CD4-positive, CD25-positive, alpha-beta regulatory T cell (primary cell): ENCODE data around the gene BICD2. TPM values are rescaled to one million over a fixed set of nuclear protein-coding genes. Genes with fewer than 3 reads are reported as not detected.
A peak's percentile ranks its signal among the peaks of the same experiment; 100 is the strongest.

Experiments used
- ATAC-seq, 2 donors: fragments of 150-1000 bp; cut with Tn5 transposase; one replicate each; pipeline ENCODE4 v1.10.0; 2021; ENCODE audit warnings: low read depth in 2 of 2, moderate number of reproducible peaks in 2 of 2, moderate library complexity in 1 of 2
- DNase-seq, 3 donors: peaks; one replicate each; pipeline versions ENCODE4 v3.0.0 to v3.0.0-alpha.2; 2012 to 2022; ENCODE audit warnings: mixed read lengths in 1 of 3
- H3K27ac ChIP-seq: one replicate; pipeline ENCODE4 v1.7.0; 2013; ENCODE audit warnings: mild to moderate bottlenecking, low read length; ENCODE audit not compliant: insufficient read depth, poor library complexity, severe bottlenecking
- H3K27me3 ChIP-seq: one replicate; pipeline ENCODE4 v1.7.0; 2013; ENCODE audit warnings: low read length; ENCODE audit not compliant: control insufficient read depth, insufficient read depth
- H3K36me3 ChIP-seq: one replicate; pipeline ENCODE4 v1.7.0; 2013; ENCODE audit warnings: mild to moderate bottlenecking, low read length, moderate library complexity; ENCODE audit not compliant: control insufficient read depth, insufficient read depth
- H3K4me1 ChIP-seq: 2 replicates; pipeline ENCODE4 v1.7.0; 2013; ENCODE audit warnings: mild to moderate bottlenecking, low read length; ENCODE audit not compliant: insufficient read depth, control insufficient read depth, poor library complexity, severe bottlenecking
- H3K4me3 ChIP-seq: one replicate; pipeline ENCODE4 v1.7.0; 2013; ENCODE audit warnings: low read depth, mild to moderate bottlenecking, low read length, moderate library complexity
- H3K9me3 ChIP-seq, 2 experiments: 1 replicate in 1 of 2; 2 replicates in 1 of 2; pipeline ENCODE4 v1.7.0; 2013; ENCODE audit warnings: low read length in 2 of 2, mild to moderate bottlenecking in 1 of 2, moderate library complexity in 1 of 2; ENCODE audit not compliant: control insufficient read depth in 2 of 2
- H3K27ac Mint-ChIP-seq, 3 donors: one replicate each; pipeline ENCODE4 v1.8.0; 2020 to 2022; ENCODE audit warnings: mild to moderate bottlenecking in 3 of 3, mixed read lengths in 3 of 3, moderate library complexity in 2 of 3
- H3K27me3 Mint-ChIP-seq: one replicate; pipeline ENCODE4 v1.8.0; 2022; ENCODE audit warnings: mild to moderate bottlenecking, mixed read lengths
- H3K36me3 Mint-ChIP-seq: one replicate; pipeline ENCODE4 v1.8.0; 2020; ENCODE audit warnings: mixed read lengths
- H3K4me1 Mint-ChIP-seq, 4 donors: one replicate each; pipeline ENCODE4 v1.8.0; 2020 to 2022; ENCODE audit warnings: mixed read lengths in 4 of 4, mild to moderate bottlenecking in 1 of 4
- H3K4me3 Mint-ChIP-seq, 4 donors: one replicate each; pipeline ENCODE4 v1.8.0; 2020 to 2022; ENCODE audit warnings: mild to moderate bottlenecking in 4 of 4, mixed read lengths in 4 of 4, moderate library complexity in 3 of 4
- H3K9me3 Mint-ChIP-seq, 7 donors: one replicate each; pipeline ENCODE4 v1.8.0; 2020 to 2022; ENCODE audit warnings: mixed read lengths in 7 of 7, mild to moderate bottlenecking in 3 of 7, moderate library complexity in 2 of 7
- polyA plus RNA-seq, 4 donors: library from polyadenylated mRNA; unstranded; fragments of 300-500 nt; fragmentation: Illumina TruSeq; gene quantifications; one replicate each; pipeline ENCODE4 v1.2.3, GENCODE V29; 2021
- total RNA-seq: library from RNA; stranded (reverse); gene quantifications from one replicate; pipeline ENCODE4 v1.2.3, GENCODE V29; 2022

Gene BICD2
- total and polyA plus RNA-seq, 5 donors from 2014 or later: 5.6 to 29.3 (median 9.3) TPM

- Mint-ChIP-seq H3K27ac (peak overlapping the region in 2 of 3 donors; percentile 73 to 77), H3K9me3 (no peaks in the 10 kb centered on the region), H3K4me3 (no peak overlapping the region), H3K27me3 (no peaks in the 10 kb centered on the region), H3K4me1 (peaks cover 13 to 34% (median 15%) of the 10 kb centered on the region in 4 donors), H3K36me3 (peaks cover 11% of the 10 kb centered on the region)
- H3K9me3 ChIP-seq: no peaks in the 10 kb centered on the region
- no peaks in the 10 kb centered on the region for H3K4me1 ChIP-seq
- no peaks in the 10 kb centered on the region for H3K27me3 ChIP-seq
- H3K27ac ChIP-seq: no peak overlapping the region
- DNase-seq (peak in 1 of 3 donors; percentile 14), ATAC-seq (peak; percentile 37 to 49)
- peaks cover 36% of the 10 kb centered on the region for H3K36me3 ChIP-seq
- H3K4me3 ChIP-seq: no peak overlapping the region
Measured at GRCh38 chr9:92728831-92729734, 35.5 kb downstream of the BICD2 start.

- H3K4me3 ChIP-seq: no peak overlapping the region
- Mint-ChIP-seq H3K4me3 (no peak overlapping the region), H3K9me3 (no peaks in the 10 kb centered on the region), H3K27me3 (no peaks in the 10 kb centered on the region), H3K4me1 (peaks cover 13 to 34% (median 16%) of the 10 kb centered on the region in 4 donors), H3K27ac (peak overlapping the region in 1 of 3 donors; percentile 59), H3K36me3 (peaks cover 17% of the 10 kb centered on the region)
- no peaks in the 10 kb centered on the region for H3K4me1 ChIP-seq
- H3K27me3 ChIP-seq: no peaks in the 10 kb centered on the region
- no peak overlapping the region for H3K27ac ChIP-seq
- ATAC-seq (no peak), DNase-seq (no peak)
- H3K36me3 ChIP-seq: peaks cover 41% of the 10 kb centered on the region
- no peaks in the 10 kb centered on the region for H3K9me3 ChIP-seq
Measured at GRCh38 chr9:92727716-92728700, 36.6 kb downstream of the BICD2 start.

GRCh38 chr9:92726971-92727715 lies 37.5 kb downstream of the BICD2 start:
- H3K27me3 Mint-ChIP-seq: no peaks in the 10 kb centered on the region
- H3K9me3 Mint-ChIP-seq: no peaks in the 10 kb centered on the region
- H3K27me3 ChIP-seq: no peaks in the 10 kb centered on the region
- no peak overlapping the region for H3K27ac ChIP-seq
- H3K36me3 Mint-ChIP-seq: peaks cover 17% of the 10 kb centered on the region
- no peaks in the 10 kb centered on the region for H3K9me3 ChIP-seq
- no peak for DNase-seq
- no peak overlapping the region for H3K4me3 ChIP-seq
- ATAC-seq: no peak
- peak overlapping the region in 2 of 3 donors; percentile 59 to 80 for H3K27ac Mint-ChIP-seq
- H3K4me1 Mint-ChIP-seq: peaks cover 11 to 31% (median 15%) of the 10 kb centered on the region in 4 donors
- H3K4me3 Mint-ChIP-seq: no peak overlapping the region
- peaks cover 50% of the 10 kb centered on the region for H3K36me3 ChIP-seq
- no peaks in the 10 kb centered on the region for H3K4me1 ChIP-seq

DNA sequence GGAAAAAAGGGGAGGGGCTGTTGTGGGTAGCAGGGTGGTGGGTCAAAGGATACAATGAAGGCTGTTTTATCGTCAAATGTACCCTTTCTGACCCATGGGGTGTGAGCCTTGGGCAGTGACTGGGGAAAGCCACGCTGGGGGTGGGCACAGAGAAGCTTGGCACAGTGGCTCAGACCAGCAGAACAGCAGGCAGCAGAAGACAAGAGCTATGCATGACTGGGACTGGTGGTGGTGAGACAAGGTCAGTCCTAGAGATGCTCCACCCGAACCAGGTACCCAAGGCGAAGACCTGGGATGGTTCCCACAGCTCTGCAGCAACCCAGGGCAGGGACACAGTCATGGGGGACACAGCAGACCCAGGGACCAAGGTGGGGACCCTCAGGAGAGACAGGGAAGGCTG lies 38.3 kb downstream of the BICD2 start:
- no peaks in the 10 kb centered on the region for H3K9me3 ChIP-seq
- H3K36me3 ChIP-seq: peaks cover 58% of the 10 kb centered on the region
- Mint-ChIP-seq H3K27ac (peak overlapping the region in 2 of 3 donors; percentile 51 to 80), H3K36me3 (peaks cover 21% of the 10 kb centered on the region), H3K9me3 (no peaks in the 10 kb centered on the region), H3K4me1 (peaks cover 3 to 25% (median 9%) of the 10 kb centered on the region in 4 donors), H3K4me3 (no peak overlapping the region), H3K27me3 (no peaks in the 10 kb centered on the region)
- H3K27me3 ChIP-seq: no peaks in the 10 kb centered on the region
- H3K27ac ChIP-seq: no peak overlapping the region
- DNase-seq (no peak), ATAC-seq (no peak)
- no peak overlapping the region for H3K4me3 ChIP-seq
- H3K4me1 ChIP-seq: no peaks in the 10 kb centered on the region

DNA sequence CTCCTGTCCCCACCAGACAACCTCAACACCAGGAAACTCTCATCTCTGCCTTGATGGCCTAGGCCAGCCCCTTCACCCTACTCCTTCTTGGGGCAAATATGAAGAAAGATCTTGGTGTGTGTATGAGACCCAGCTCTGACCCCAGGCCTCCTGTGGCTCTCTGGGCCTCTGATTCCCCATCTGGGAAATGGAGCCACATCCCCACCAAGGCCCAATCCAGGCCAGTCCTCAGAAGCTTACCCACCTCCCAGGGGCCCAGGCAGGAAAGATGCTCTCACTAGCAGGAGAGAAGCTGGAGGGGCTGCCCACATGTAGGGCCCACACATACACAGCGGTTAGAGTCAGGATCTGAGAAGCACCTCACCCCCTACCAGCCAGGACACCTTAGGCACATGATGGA lies 38.9 kb downstream of the BICD2 start:
- Mint-ChIP-seq H3K9me3 (no peaks in the 10 kb centered on the region), H3K27ac (peak overlapping the region in 2 of 3 donors; percentile 47 to 51), H3K4me3 (no peak overlapping the region), H3K27me3 (no peaks in the 10 kb centered on the region), H3K36me3 (peaks cover 26% of the 10 kb centered on the region), H3K4me1 (peaks cover 0 to 22% (median 8%) of the 10 kb centered on the region in 4 donors)
- no peak for ATAC-seq
- Histone ChIP-seq H3K36me3 (peaks cover 60% of the 10 kb centered on the region), H3K4me1 (no peaks in the 10 kb centered on the region), H3K27me3 (no peaks in the 10 kb centered on the region), H3K27ac (no peak overlapping the region), H3K4me3 (no peak overlapping the region), H3K9me3 (no peaks in the 10 kb centered on the region)
- DNase-seq: no peak

- no peak overlapping the region for H3K4me3 Mint-ChIP-seq
- Histone ChIP-seq H3K4me3 (no peak overlapping the region), H3K36me3 (peaks cover 65% of the 10 kb centered on the region), H3K9me3 (no peaks in the 10 kb centered on the region), H3K27me3 (no peaks in the 10 kb centered on the region), H3K27ac (no peak overlapping the region), H3K4me1 (no peaks in the 10 kb centered on the region)
- peaks cover 0 to 17% (median 8%) of the 10 kb centered on the region in 4 donors for H3K4me1 Mint-ChIP-seq
- H3K27me3 Mint-ChIP-seq: no peaks in the 10 kb centered on the region
- H3K27ac Mint-ChIP-seq: no peak overlapping the region
- DNase-seq (no peak), ATAC-seq (no peak)
- H3K9me3 Mint-ChIP-seq: no peaks in the 10 kb centered on the region
- H3K36me3 Mint-ChIP-seq: peaks cover 30% of the 10 kb centered on the region
Measured at GRCh38 chr9:92725266-92725545, 39.4 kb downstream of the BICD2 start.

GRCh38 chr9:92724528-92725265 lies 39.9 kb downstream of the BICD2 start:
- H3K4me1 Mint-ChIP-seq: peaks cover 0 to 14% (median 8%) of the 10 kb centered on the region in 4 donors
- no peaks in the 10 kb centered on the region for H3K9me3 Mint-ChIP-seq
- H3K36me3 Mint-ChIP-seq: peaks cover 35% of the 10 kb centered on the region
- H3K4me3 Mint-ChIP-seq: no peak overlapping the region
- Histone ChIP-seq H3K4me3 (no peak overlapping the region), H3K27me3 (no peaks in the 10 kb centered on the region), H3K4me1 (no peaks in the 10 kb centered on the region), H3K36me3 (peaks cover 70% of the 10 kb centered on the region), H3K27ac (no peak overlapping the region), H3K9me3 (no peaks in the 10 kb centered on the region)
- DNase-seq (no peak), ATAC-seq (no peak)
- peak overlapping the region; percentile 8 to 50 (median 26) for H3K27ac Mint-ChIP-seq
- no peaks in the 10 kb centered on the region for H3K27me3 Mint-ChIP-seq
